NCI-H2081 treated with DMSO at 0.1 percent for 48 hours (cell line): Measurements from ENCODE around the gene FAM174C.

Source experiments
- DNase-seq: peaks from one replicate; lab custom pipeline; 2025; lab: John Stamatoyannopoulos, UW

Gene FAM174C

GRCh38 chr19:1322198-1322981 is 47.1 kb downstream of the FAM174C start:
- DNase-seq, result no peak

DNA sequence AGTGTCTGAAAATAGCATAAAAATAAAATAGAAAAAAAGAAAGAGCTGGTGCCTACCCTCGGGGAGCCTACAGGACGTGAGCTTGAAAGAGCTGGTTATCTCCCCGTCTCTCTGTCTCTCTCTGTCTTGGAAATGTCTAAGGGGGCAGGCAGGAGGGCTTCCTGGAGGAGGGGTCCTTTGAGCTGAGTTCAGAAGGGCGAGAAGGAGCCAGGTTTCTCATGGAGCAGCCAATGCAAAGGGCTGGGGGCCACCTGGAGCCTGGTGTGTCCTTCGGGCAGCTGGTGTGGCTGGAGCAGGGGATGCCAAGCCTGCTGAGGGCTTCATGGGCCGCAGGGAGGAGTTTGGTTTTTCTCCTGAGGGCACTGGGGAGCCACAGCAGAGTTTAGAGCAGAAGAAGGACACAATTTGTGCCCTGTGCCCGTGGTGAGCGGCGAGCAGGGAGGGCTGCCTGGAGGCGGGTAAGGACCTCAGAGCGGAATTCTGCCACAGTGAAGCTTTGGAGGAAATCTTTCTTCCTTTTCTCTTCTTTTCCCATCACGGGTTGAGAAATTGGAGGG is 49.0 kb downstream of the FAM174C start:
- DNase-seq, result no peak

DNA sequence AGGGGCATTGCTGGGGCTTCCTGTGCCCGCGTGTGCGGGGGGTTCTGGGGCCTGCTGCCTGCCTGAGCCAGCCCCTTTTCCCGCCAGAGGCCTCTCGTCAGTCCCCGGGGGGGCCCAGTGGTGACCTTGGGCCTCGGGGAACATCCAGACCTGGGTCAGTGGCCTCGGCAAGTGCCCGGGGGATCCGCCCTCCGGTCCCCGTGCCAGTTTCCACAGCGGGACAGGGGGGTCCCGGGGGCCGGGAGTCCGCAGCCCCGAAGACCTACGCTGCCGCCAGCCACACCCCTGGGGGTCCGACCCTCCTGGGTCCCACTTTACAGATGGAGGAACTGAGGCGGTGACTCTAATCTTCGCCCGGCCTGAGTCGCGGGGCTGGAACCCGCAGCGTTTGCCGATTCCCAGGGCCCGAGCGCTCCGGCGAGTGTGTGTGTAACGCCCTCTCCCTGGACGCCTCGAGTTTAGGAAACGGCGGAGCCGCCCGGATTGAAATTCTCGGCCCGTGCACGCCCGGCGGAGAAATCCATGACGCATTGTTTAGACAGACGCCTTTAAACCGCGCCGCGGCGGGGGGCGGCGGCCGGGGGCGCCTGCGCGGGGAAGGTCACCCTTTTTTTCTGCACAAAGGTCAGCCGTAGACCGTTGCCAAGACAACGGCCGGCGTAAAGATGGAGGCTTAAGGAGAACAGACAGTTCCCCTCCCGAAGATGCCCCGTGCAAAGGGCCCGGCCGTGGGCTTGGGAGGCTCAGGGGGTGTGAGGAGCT is 49.7 kb downstream of the FAM174C start:
- no peak for DNase-seq

GRCh38 chr19:1325568-1326294 is 50.4 kb downstream of the FAM174C start:
- no peak for DNase-seq

DNA sequence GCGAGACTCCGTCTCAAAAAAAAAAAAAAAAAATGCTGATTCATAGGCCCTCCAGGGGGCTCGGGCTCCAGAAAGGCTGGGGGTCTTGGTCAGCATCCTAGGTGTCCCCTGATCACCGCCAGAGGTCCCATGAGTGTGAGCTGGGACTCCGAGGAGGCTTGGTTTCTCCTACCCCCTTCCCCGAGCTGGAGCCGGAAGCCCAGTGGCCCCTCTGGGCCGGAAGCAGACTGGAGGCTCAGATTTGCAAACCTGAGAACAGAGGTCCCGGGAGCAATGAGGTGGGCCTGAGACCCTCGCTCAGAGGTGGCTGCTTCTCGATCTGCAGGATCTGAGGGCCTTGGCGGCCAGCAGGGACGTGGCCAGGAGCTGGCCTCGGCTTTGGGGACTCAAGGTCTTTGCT is 51.8 kb downstream of the FAM174C start:
- DNase-seq, result no peak
